Measurements from ENCODE around the gene DAB1.
A peak's percentile ranks its signal among the peaks of the same experiment; 100 is the strongest.

Gene DAB1

DNA sequence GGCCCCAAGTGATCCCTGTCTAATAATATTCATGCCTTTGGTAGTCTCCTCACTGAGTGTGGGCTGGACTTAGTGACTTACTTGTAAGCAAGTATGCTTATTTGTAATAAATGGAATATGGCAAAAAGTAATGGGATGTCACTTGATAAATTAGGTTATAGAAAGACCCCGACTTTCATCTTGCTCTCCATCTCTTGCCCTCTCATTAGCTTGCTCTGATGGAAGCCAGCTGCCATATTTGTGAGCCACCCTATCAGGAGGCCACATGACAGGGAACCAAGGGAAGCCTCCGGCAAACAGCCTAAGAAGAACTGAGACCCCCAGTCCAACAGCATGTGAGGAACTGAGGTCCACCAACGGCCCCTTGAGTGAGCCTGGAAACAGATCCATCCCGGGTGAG lies 107.0 kb downstream of the DAB1 start:
- DNase-seq (ENCODE audit: low read depth) = no peak

DNA sequence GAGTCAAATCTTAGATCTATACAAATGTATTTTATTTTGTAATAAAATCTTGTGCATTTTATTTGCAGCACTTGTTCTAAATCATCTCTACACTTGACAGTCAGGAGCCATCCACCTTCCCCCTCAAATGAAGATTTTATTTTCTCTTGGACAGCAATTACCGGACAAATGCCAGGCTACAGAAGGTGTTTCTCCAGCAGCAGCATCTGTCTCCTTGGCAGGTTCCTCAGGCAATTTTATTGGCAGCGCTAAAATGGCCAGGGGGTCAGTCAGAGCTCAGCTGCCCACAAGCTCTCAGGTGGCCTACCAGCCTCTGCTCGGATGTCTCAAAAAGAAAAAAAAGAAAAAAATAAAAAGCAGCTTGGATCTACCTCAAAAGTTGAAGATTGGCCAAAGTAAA lies 107.6 kb downstream of the DAB1 start:
- no peak for DNase-seq (ENCODE audit: low read depth)

DNA sequence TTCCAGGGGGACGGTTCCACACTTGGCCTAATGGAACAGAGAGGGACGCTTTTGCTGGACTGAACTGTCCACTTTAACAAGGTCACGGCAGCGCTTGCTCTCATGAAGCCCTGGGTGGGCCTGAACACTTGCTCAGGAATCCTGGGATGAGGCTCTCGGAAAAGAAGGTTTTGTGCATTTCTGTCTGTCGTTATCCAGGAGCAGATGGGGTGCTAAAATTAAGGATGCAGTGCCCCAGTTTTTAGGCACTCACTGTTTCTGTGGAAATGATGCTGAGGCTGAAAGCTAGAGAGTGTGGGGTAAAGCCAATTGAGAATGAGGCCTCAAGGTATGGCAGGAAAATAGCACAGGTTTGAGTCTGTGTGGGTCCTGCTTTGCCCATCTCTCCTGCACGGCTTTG lies 111.0 kb downstream of the DAB1 start:
- DNase-seq (ENCODE audit: low read depth) = no peak

DNA sequence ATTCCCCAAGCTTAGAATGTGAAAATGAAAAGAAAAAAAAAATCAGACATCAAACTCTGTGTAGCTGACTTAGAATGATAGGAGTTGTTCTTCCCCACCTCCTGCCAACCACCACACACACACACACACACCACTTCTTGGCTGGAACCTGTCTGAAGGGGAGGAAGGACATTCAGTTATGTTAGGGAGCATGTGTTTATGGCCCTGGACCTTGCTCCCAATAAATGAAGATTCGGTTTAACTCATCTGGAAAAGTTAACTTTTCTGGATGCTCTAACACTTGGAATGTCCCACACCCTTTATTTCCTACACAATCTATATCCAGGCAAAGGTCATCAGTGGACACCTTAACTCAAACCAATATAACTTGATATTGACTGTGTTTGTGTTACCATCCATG lies 112.4 kb downstream of the DAB1 start:
- DNase-seq (ENCODE audit: low read depth) = no peak

DNA sequence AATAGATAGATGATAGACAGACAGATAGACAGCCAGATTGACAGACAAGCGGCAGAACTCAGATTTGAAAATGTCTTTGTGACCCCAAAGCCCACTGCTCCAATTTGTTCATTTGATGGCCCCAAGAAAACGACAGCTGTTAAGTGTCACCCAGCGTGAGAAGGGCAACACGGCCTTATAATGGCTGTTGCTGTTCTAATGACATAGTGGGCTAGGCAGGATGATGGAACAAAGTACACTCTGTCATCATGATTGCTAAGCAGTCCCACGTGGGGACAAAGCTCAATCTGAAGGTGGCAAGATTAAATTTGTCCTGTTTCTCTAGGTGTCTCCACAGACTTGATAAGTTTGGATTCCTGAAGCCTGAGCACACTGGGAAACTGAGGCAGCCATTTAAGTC lies 112.9 kb downstream of the DAB1 start:
- no peak for DNase-seq (ENCODE audit: low read depth)

DNA sequence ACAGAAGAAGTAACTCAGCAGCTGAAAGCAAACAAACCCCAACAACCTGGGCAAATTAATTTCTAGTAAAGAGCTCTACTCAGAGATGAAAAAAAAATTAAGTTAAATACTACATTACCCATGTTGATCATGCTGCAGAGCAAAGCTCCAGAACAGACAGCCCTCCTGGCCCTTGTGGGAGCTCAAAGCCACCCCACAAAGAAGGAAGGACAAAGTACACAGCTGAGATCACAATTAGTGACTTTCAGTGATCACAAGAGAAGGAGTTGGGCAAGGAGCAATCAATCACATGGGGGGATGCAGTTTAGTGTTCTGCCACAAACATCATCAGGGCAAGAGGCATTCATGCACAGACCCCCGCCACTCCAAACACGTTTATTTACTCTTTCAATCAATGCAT lies 114.2 kb downstream of the DAB1 start:
- DNase-seq (ENCODE audit: low read depth) = no peak

DNA sequence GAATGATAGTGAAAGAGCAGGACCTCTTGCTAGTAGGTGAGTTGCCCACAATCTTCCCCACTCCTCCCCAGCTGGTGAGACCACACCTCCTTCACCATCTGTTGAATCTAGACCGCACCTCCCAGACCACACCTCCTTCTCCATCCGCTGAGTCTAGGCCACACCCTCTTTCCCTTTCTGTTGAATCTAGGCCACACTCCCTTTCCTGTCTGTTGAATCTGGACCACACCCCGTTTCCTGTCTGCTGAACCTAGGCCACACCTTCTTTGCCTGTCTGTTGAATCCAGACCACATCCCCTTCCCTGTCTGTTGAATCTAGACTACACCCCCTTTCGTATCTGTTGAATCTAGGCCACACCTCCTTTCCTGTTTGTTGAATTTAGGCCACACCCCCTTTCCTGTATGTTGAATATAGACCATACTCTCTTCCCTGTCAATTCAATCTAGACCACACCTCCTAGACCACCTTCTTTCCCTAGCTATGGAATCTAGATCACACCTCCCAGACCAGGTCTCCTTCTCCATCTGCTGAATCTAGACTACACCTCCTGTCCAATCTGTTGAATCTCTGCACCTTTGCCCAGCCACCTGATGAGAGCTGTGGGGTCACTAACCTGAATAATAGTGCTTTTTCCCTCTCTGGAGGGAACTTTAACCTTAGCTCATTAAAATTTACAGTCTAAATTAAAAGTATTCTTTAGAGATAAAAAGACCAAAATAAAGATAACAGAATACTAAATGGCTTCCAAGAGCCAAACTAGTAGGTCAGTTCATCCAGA lies 116.3 kb downstream of the DAB1 start:
- peak; percentile 0 for DNase-seq (ENCODE audit: low read depth)

DNA sequence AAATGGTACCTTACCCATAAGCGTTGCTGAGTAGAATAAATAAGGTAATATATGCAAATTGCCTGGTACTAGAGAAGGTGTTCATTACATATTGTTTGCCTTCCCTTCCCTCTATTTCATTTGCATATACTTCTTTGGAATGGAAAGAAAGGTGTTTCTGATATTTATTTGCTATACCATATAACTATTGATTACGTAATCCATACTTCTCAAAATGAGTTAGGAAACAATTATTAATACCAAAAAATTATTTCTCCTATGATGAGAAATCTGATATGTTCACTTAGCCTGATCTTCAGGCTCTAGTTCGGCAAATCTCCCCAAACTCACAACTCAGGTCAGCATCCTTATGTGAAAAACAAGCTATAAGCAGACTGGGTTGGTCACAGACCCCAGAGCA lies 119.3 kb downstream of the DAB1 start:
- no peak for DNase-seq (ENCODE audit: low read depth)

DNA sequence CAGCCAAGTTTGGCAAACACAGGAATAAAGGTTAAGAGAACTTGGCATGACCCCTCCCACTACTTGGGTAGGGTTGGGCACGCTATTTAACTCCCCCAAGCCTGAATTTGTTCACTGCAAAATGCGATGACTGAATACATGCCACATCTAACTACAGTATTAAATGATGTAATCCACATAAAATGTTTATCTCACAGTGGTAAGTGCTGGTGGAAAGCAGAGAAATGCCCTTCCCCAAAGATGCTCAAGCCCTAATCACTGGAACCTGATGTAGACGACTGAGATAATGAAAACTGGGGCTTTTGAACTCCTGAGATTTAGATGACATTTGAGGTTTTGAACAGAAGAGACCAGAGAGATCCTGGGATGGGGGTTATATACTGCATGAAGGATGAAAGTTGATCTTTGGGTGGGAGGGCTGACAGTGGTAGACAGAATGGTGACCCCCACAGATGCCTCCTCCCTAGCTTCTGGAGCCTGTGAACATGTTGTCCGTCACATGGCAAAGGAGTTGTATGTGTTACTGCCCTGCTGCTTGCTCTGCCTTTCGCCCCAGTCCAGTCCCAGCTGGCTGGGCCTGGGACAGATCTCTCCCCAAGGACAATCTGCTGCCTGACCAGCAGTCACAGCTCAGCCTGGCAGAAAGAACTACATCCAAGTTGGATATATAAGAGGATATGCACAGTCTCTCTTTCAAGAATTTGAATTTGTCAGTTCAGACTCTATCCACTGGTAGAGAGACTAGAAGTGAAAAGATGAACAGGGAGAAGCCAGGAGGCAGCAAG lies 120.9 kb downstream of the DAB1 start:
- DNase-seq (ENCODE audit: low read depth) = no peak

DNA sequence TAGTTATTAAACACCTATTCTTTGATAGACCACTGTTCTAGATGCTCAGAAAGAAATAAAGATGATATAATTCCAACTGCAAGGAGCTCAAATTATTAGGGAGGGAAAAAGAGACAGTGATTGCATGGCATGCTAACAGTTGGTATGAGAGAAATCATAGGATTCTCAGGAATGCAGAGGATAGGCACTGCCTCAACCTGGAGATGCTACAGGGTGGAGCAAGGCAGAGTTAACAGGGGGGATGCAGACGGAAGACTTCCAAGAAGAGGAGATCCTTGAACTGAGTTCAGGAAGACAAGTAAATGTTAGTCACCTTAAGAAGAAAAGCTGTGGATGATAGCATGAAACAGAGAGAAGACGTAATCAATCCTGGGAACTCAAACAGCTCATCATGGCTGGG lies 123.7 kb downstream of the DAB1 start:
- no peak for DNase-seq (ENCODE audit: low read depth)

DNA sequence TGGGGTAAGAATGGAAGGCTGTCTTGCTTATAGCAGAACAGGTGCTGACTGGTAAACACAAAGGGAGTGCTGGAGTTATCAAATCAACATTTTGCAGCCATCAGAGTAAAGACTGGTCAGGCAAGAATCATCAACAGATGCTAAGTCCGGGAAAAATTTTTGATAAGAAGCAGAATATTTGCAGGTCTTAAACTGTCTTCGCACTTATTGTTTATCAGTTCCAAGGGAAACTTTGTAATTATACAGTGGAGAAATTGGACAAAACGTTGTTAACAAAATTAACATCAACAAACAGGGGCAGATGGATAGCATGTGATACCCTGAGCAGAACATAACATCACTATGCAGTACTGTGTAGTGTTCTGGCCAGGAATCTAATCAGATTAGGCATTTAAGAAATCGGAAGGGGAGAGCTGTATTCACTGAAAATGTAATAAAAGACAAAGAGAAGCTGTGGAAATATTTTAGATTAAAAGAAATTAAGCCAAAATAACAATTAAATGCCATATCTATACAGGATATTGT lies 127.1 kb downstream of the DAB1 start:
- no peak for DNase-seq (ENCODE audit: low read depth)

DNA sequence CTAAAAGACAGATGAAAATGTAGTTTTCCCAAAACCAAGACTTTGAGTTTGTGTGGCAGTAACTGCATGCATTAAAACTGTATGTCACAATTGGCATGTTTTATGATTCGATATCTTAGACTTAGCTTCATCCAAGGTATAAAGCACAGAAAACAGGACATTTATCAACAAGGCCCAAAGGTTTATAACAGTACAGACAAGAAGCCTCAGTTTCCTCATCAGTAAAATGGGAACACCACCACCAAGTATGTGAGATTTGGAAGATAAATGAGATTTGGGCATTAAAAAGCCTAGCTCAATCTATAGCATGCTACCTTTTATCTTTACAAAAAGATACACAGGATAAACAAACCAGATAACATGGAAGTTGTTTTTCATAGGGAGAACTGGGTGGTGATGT lies 128.5 kb downstream of the DAB1 start:
- DNase-seq (ENCODE audit: low read depth) = no peak

DNA sequence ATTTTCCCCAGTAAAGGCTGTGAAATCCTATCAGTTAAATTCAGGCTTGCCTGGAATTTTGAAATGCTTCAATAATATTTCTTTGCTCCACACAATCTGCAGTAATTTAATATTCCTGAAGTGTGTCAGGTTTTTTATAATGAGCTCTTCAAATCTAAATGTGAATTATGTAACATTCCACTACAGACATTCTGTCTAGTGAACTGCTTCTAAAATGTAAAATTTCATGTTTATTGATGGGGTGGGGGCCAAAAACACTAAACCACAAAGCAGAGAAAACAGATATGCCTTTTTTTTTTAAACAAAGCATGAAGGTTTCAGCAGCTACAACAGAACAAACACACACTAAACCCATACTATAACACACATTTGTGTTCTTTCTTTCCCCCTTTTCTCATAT lies 129.7 kb downstream of the DAB1 start:
- DNase-seq (ENCODE audit: low read depth) = no peak

DNA sequence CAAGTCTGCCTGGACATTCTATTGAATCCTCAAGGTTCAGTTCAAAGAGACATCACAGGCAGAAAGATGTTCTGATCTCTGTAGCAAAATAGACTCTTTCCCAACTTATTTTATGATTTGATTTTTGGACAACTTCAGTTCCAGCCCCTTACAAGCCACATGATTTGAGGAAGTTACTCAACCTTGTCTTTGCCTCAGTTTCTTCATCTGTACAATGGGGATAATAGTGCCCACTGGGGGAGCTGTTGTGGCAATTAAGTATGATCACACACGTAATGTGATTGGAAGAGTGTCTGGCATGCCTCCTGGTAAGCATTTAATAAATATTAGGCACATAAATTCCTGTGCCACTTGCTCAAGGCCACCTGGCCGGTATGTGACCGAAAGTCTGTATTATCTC lies 130.6 kb downstream of the DAB1 start:
- no peak for DNase-seq (ENCODE audit: low read depth)

DNA sequence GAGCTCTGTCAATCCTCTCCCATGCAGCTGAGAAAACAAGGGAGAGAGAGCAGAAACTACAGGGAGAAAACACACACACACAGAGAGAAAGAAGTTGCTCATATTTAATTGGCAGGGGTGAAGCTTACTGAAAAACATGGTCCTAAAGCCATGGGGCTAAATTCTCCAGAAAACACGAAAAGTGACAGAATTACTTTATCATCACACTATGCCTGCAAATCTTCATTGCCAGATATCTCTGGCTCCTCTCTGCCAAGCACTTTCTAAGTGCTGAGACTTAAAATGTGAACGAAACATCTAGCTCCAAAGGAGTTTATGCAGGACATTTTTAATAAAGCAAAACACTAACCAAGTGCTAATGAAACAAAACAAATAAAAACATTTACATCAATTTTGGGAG lies 134.1 kb downstream of the DAB1 start:
- DNase-seq (ENCODE audit: low read depth) = no peak

DNA sequence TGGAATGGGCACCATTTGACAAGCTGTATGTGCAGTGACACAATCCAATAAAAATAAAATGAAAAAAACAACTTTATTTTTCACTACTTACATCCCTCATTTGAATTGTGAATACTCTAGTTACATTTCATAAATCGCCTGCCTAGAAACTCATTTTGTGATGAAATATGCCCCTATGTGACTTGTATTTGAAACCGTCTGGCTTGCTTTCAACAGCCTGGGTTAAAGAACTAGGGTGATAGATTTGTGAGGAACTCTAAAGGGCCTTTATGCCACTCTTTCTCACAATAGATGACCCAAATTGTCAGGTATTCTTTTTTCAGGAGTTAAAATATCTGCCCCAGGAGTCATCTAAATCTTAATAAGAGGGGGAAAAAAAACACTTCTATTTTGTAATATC lies 137.9 kb downstream of the DAB1 start:
- no peak for DNase-seq (ENCODE audit: low read depth)

DNA sequence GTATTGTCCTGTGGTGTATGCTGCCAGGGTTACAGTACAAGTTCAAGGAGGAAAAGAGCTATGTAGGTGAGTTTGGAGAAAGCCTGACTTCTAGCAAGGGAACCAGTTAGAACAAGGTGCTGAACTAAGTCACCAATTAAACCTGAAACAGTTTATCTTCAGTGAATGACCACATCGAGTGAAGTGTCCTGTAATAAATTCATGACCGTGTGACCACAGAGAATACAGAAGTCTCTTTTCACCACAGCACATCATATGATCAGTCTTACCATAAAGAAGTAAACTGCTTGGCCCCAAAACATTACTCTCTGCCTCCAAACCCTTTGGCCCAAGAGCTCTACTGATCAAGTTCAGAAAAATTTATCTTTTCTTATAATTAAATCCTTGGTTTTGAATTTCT lies 141.4 kb downstream of the DAB1 start:
- no peak for DNase-seq (ENCODE audit: low read depth)

DNA sequence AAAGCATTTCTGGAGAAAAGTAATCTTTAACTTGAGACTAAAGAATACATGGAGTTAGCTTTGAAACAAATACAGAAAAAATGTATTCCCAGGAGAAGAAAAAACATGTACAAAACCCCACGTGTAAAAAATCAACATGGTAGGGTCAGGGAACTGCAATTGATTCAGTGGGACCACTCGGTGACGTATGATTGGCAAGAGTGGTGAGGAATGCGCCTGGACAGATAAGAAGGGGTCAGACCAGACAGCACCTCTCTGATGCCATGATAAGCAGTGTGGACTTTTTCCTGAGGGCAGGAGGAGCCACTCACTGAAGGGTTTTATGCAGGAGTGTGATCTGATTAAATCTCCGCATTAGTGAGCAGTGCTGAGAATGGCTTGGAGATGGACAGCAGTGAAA lies 142.5 kb downstream of the DAB1 start:
- DNase-seq (ENCODE audit: low read depth) = no peak

DNA sequence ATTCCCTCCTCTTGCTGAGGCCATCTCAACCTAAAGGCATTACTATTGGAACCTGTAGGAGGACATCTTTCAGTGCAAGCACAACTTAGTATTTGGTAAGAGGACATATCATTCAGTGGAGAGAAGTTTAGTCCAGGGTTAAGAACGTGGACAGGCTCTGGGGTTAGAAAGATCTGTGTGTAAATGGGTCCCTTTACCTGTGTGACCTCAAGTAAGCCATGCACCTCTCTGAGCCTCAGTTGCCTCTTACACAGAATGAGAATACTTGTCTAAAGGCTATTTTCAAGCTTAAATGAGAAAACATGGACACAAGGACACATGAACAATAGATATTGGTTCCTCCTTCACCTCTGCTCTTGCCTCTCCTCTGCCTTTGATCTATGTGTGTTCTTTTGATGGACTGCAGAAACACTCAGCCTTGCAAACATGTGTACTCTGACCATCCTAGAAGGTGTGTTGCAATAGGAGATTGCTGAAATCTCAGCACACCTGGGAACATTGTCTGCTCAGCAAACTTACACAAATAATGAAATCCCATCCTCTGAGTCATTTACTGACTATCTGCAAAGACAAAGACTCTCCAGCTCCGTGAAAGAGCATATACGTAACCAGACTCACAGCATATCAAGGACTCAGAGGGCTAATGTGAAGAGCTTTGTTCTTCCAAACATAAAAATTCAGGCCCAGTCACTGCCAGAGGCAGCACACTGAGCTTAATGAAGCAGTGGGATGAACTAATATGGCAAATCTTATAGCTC lies 143.8 kb downstream of the DAB1 start:
- DNase-seq (ENCODE audit: low read depth) = no peak

DNA sequence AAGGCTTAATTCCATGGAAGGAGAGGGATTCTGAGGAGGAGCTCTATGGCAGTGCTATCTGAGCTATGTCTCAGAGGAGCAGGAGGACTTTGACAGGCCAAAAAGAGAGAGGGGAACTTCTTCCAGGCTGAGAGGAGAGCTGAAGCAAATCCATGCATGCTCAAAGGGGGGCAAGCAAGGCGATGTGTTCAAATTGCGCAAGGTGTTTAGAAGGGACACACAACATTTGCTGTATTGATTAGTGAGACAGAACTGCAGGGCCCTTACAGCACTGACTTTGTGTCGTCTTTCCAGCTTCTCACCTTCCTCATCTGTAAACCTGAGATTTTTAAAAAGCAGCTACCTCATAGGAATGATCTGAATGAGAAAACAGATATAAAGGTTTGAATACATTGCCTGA lies 145.3 kb downstream of the DAB1 start:
- no peak for DNase-seq (ENCODE audit: low read depth)

DNA sequence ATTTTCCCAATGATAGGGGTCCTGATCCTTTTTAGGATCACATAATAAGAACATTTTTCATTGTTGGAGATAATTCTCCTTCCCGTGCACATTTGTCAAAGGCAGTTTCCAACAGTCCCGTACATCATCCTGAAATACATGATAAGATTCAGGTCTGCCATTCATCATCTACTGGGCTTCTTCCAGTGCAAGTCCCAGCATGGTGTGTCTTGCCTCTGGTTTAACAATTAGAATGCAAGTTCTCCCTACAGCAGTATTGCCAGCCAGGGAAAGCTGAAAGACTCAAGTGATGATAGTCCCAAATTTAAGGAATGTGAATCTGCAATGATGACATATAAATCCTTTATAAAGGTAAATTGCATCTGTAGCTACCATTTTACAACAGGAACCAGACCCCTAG lies 146.2 kb downstream of the DAB1 start:
- no peak for DNase-seq (ENCODE audit: low read depth)

DNA sequence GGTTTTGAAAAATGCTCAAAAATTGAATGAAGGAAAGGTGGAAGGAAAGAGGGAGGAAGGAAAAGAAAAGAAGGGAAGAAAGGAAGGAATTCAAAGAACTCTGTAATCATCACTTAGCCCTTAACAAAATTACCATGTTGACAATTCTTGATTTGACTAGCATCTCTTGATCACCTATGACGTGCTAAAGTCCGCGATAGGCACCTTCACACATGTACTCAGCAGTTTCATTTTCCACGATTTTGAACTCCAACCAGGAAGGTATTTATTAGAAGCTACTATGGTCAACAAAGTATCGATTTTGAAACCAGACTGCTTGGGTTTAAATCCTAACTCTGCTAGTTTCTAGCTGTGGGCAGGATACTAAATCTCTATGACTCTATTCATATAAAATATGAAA lies 146.9 kb downstream of the DAB1 start:
- DNase-seq (ENCODE audit: low read depth) = no peak

DNA sequence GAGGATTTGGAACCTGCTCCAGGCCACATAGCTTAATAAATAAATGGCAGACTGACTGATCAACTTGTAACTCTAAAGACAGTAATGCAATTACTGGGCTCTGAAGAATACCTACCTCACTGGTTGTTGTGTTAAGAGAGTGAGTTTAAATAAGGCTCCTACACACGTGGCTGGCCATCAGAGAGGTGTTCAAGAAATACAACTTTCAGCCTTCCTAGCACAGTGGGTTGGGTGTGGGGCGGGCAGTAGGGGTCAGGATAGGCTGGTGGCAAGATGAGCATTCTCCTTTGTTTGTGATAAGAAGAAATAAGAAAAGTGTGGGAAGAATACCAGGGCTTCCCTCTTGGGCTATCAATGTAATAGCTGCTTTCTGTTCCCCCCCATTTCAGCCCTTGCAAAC lies 151.3 kb downstream of the DAB1 start:
- no peak for DNase-seq (ENCODE audit: low read depth)

Data from ELR (cell line).